Uterus (tissue), 2 donors: ENCODE measurements around the gene KLHL24.

ENCODE experiments used
- CTCF ChIP-seq, 4 experiments: fragments of 200-600 bp in 2 of 4; fragments of 450-650 bp in 2 of 4; sonication (generic) in 2 of 4; IDR thresholded peaks; one replicate each; pipeline ENCODE4 v1.5.1; 2016 to 2019; ENCODE audit warnings: antibody characterized with exemption in 4 of 4, mild to moderate bottlenecking in 2 of 4, moderate library complexity in 1 of 4
- POLR2A ChIP-seq, 2 donors: fragments of 450-650 bp; IDR thresholded peaks; one replicate each; pipeline ENCODE4 v1.6.1; 2016; ENCODE audit warnings: antibody characterized with exemption in 2 of 2, mild to moderate bottlenecking in 1 of 2, moderate library complexity in 1 of 2

DNA sequence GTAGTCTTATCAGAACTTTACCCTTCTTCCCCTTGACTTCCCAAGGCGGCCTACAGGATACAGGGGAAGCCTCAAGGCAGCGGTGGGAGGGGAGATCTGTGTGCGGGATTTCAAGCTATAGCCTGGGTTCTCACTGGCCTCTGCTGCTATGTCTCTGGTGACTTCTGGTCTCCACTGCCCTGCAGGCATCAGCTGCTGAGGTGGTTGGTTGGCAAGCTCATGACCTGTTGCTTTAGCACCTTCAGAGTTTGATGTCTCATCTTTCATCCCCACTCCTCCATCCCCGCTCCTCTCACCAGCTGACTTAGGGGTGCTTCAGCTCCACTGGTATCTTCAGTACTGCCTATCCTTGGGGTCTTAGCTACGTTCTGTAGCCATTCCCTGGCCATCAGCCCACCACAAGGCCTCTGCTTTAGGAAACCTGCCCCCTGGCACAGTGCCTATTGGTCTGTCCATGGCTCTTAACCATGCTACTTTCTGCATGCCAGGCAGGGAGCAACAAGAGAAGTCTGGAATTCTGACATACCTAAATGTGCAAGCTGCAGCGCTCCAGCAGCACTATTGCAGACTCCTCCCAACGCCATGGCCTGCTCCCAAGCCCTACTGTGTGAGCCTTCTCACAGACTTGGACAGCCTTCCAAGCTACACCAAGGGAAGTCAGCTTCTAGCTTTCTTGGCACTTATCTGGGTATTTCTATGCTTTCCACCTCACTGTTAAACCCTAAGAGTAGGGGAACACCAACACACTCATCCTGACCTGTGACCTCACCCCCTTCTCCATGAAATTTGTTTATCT, 60.3 kb downstream of the KLHL24 start:
- no peak for TF ChIP-seq CTCF (IDR thresholded peaks at IDR 0.05)
- TF ChIP-seq POLR2A (IDR thresholded peaks at IDR 0.05), result no peak
